GM12875 (cell line): ENCODE measurements around the gene PRSS21.

ENCODE experiments used
- H3K4me3 ChIP-seq: one replicate; pipeline ENCODE4 v1.5.1; 2011; ENCODE audit warnings: low read depth, low read length, control low read depth
- CTCF ChIP-seq: IDR thresholded peaks from 2 replicates; pipeline ENCODE4 v1.5.1; 2011; ENCODE audit warnings: low read depth, mild to moderate bottlenecking, control low read depth, inconsistent platforms, low read length, moderate library complexity, borderline replicate concordance; ENCODE audit not compliant: insufficient read depth

The PRSS21 gene

DNA sequence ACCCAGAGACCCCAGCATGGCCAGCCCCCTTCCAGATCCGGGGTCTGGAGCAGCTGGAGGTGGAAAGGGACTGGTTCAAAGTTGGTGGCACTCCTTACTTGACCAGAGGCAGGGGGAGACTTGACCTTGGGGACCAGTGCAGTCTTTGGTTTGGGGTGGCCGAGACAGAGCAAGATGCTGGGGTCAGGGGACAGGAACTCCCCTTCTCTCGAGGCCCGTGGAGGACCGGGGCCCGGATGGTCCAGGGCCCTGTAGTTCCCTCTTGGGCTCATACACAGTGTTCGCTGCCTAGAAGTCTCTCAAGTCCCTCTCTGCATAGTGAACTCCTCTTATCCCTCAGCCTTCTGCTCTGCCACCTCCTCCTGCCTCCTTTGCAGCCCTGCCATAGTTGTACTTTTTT lies 29.1 kb upstream of the PRSS21 start:
- no peak for TF ChIP-seq CTCF
- no peak overlapping the region for H3K4me3 ChIP-seq

GRCh38 chr16:2790631-2791030 lies 26.4 kb upstream of the PRSS21 start:
- no peak for TF ChIP-seq CTCF
- H3K4me3 ChIP-seq: no peak overlapping the region

DNA sequence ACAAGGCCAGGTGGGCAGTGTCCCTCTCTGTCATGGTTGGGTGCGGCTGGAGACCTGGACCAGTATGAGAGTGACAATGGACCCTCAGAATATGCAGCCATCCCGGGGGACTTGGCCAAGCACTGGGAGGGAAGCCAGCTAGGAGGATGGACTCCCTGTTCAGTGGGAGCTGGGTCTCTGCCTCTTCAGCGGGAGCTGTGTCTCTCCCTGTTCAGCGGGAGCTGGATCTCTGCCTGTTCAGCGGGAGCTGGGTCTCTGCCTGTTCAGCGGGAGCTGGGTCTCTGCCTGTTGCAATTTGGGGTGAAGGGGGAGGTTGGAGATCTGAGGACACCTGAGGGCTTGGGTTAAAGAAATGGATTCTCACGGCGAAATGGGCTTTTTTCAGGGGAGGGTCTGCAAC lies 25.9 kb upstream of the PRSS21 start:
- H3K4me3 ChIP-seq: no peak overlapping the region

GRCh38 chr16:2792940-2793339 lies 24.1 kb upstream of the PRSS21 start:
- no peak overlapping the region for H3K4me3 ChIP-seq
- no peak for TF ChIP-seq CTCF

More for the DNA sequence above, 25.9 kb upstream of the PRSS21 start:
- TF ChIP-seq CTCF: no peak

DNA sequence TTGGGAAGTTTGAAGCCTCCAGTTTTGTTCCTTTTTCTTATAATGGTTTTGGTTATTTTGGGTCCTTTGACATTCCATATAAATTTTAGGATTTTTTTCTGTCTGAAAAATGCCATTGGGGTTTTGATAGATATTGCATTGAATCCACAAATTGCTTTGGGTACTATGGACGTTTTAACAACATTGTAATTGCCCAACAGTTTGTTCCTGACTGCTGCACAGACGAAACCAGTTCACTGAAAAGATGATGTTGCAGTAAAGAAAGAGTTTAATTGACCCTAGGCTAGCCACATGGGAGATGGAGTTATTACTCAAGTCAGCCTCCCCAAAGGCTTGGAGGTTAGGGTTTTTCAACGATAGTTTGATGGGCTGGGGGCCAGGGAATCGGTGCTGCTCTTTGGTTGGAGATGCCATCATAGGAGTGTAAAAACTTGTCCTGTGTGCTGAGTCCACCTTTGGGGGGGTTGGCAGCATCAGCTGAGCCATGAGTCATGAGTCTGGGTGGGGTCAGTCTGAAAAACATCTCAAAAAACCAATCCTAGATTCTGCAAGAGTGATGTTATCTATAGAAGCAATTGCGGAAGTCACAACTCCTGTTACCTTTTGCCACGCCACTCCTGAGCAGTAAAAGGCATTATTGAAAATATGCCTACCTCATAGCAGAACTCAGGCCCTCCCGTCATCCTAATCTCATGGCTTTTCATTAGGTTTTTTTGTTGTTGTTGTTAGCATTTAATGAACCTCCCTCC lies 21.5 kb upstream of the PRSS21 start:
- no peak overlapping the region for H3K4me3 ChIP-seq
- TF ChIP-seq CTCF: no peak

GRCh38 chr16:2798723-2799204 lies 18.3 kb upstream of the PRSS21 start:
- no peak overlapping the region for H3K4me3 ChIP-seq
- TF ChIP-seq CTCF: no peak

DNA sequence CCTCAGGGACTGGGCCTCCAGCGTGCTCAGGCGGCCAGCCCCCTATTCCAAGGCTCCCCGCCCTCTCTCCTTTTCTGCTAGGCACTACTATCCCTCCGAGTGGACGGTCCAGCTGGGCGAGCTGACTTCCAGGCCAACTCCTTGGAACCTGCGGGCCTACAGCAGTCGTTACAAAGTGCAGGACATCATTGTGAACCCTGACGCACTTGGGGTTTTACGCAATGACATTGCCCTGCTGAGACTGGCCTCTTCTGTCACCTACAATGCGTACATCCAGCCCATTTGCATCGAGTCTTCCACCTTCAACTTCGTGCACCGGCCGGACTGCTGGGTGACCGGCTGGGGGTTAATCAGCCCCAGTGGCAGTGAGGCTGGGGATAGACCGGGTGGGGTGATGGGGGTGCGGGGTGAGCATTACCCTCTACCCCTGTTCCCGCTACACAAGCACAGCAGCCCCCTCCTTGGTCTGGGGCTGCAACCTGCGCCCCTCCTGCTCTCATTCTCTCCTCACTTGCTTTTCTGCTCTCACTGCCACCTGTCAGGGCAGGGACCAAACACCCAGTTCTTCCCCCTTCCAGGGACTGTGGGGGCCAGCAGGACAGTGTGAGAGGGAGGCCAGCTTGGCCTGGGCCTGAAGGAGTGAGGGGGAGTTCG lies 17.7 kb upstream of the PRSS21 start:
- no peak for TF ChIP-seq CTCF
- H3K4me3 ChIP-seq: no peak overlapping the region
